Measurements from ENCODE around the gene TRPM3. TPM values are rescaled to one million over a fixed set of nuclear protein-coding genes. Genes with fewer than 3 reads are reported as not detected.

Gene TRPM3
- total and polyA plus RNA-seq, 5 donors = 0.38 to 2.2 (median 1.2) TPM

GRCh38 chr9:70496244-70496643 lies 625.2 kb downstream of the TRPM3 start:
- Histone ChIP-seq H3K9me3 (ENCODE audit: control insufficient read depth, low read length) (no peaks in the 10 kb centered on the region), H3K4me1 (ENCODE audit: control insufficient read depth, insufficient read depth, low read length) (peaks cover 22% of the 10 kb centered on the region), H3K27me3 (ENCODE audit: control insufficient read depth, insufficient read depth) (no peaks in the 10 kb centered on the region), H3K27ac (ENCODE audit: low read length) (no peak overlapping the region), H3K4me3 (ENCODE audit: low read length) (no peak overlapping the region)
- 74% methylated on average over 2 of the region's 2 CpGs for WGBS
- no peak for DNase-seq
- intact Hi-C loops (cut with DNase I) = loop anchor here in 1 of 4 donors (10.0 kb wide), 1 partner anchor 141 kb away; no protein-coding TSS in a partner anchor
- ATAC-seq = no peak

- no peak for DNase-seq
- H3K4me3 ChIP-seq (ENCODE audit: low read length) = no peak overlapping the region
- peaks cover 24% of the 10 kb centered on the region for H3K4me1 ChIP-seq (ENCODE audit: control insufficient read depth, insufficient read depth, low read length)
- no peaks in the 10 kb centered on the region for H3K27me3 ChIP-seq (ENCODE audit: control insufficient read depth, insufficient read depth)
- peak; percentile 36 to 44 for ATAC-seq
- H3K27ac ChIP-seq (ENCODE audit: low read length) = peak overlapping the region; percentile 66
- H3K9me3 ChIP-seq (ENCODE audit: control insufficient read depth, low read length) = no peaks in the 10 kb centered on the region
- 73% methylated on average over 6 of the region's 6 CpGs for WGBS
- intact Hi-C loops (cut with DNase I) = loop anchor here in 1 of 4 donors (10.0 kb wide), 1 partner anchor 141 kb away; no protein-coding TSS in a partner anchor
Observed at GRCh38 chr9:70495514-70495913, 625.9 kb downstream of the TRPM3 start.

- Histone ChIP-seq H3K4me1 (ENCODE audit: control insufficient read depth, insufficient read depth, low read length) (peaks cover 24% of the 10 kb centered on the region), H3K4me3 (ENCODE audit: low read length) (no peak overlapping the region), H3K27ac (ENCODE audit: low read length) (peak overlapping the region; percentile 64), H3K9me3 (ENCODE audit: control insufficient read depth, low read length) (no peaks in the 10 kb centered on the region), H3K27me3 (ENCODE audit: control insufficient read depth, insufficient read depth) (no peaks in the 10 kb centered on the region)
- ATAC-seq = peak; percentile 20 to 28
- intact Hi-C loops (cut with DNase I) = loop anchor here in 2 of 4 donors (5.0 to 10.0 kb wide), 2 partner anchors 88 to 139 kb away; no protein-coding TSS in a partner anchor
- DNase-seq = no peak
- WGBS = 51% methylated on average over 5 of the region's 5 CpGs
Observed at GRCh38 chr9:70494221-70494620, 627.2 kb downstream of the TRPM3 start.

- no peaks in the 10 kb centered on the region for H3K9me3 ChIP-seq (ENCODE audit: control insufficient read depth, low read length)
- WGBS = 49% methylated on average over 9 of the region's 9 CpGs
- ATAC-seq = peak in 1 of 2 donors; percentile 47
- peak overlapping the region; percentile 5 for H3K27ac ChIP-seq (ENCODE audit: low read length)
- peaks cover 24% of the 10 kb centered on the region for H3K4me1 ChIP-seq (ENCODE audit: control insufficient read depth, insufficient read depth, low read length)
- intact Hi-C loops (cut with DNase I) = loop anchor here in 2 of 4 donors (5.0 to 10.0 kb wide), 2 partner anchors 89 to 138 kb away; no protein-coding TSS in a partner anchor
- DNase-seq = no peak
- H3K27me3 ChIP-seq (ENCODE audit: control insufficient read depth, insufficient read depth) = no peaks in the 10 kb centered on the region
- no peak overlapping the region for H3K4me3 ChIP-seq (ENCODE audit: low read length)
Observed at GRCh38 chr9:70493029-70493428, 628.4 kb downstream of the TRPM3 start.

GRCh38 chr9:70492319-70492777 lies 629.1 kb downstream of the TRPM3 start:
- 66% methylated on average over 2 of the region's 2 CpGs for WGBS
- no peaks in the 10 kb centered on the region for H3K27me3 ChIP-seq (ENCODE audit: control insufficient read depth, insufficient read depth)
- no peak overlapping the region for H3K4me3 ChIP-seq (ENCODE audit: low read length)
- intact Hi-C loops (cut with DNase I) = loop anchor here in 2 of 4 donors (5.0 to 10.0 kb wide), 2 partner anchors 90 to 138 kb away; no protein-coding TSS in a partner anchor
- no peak for DNase-seq
- peak in 1 of 2 donors; percentile 4 for ATAC-seq
- H3K27ac ChIP-seq (ENCODE audit: low read length) = peak overlapping the region; percentile 5
- H3K9me3 ChIP-seq (ENCODE audit: control insufficient read depth, low read length) = no peaks in the 10 kb centered on the region
- peaks cover 27% of the 10 kb centered on the region for H3K4me1 ChIP-seq (ENCODE audit: control insufficient read depth, insufficient read depth, low read length)

GRCh38 chr9:70491426-70492318 lies 629.7 kb downstream of the TRPM3 start:
- H3K4me1 ChIP-seq (ENCODE audit: control insufficient read depth, insufficient read depth, low read length) = peaks cover 27% of the 10 kb centered on the region
- no peak overlapping the region for H3K4me3 ChIP-seq (ENCODE audit: low read length)
- H3K27me3 ChIP-seq (ENCODE audit: control insufficient read depth, insufficient read depth) = no peaks in the 10 kb centered on the region
- no peaks in the 10 kb centered on the region for H3K9me3 ChIP-seq (ENCODE audit: control insufficient read depth, low read length)
- peak overlapping the region; percentile 48 for H3K27ac ChIP-seq (ENCODE audit: low read length)
- 57% methylated on average over 8 of the region's 8 CpGs for WGBS
- DNase-seq (no peak), ATAC-seq (no peak)
- intact Hi-C loops (cut with DNase I) = loop anchor here in 2 of 4 donors (5.0 to 10.0 kb wide), 2 partner anchors 91 to 137 kb away; no protein-coding TSS in a partner anchor

DNA sequence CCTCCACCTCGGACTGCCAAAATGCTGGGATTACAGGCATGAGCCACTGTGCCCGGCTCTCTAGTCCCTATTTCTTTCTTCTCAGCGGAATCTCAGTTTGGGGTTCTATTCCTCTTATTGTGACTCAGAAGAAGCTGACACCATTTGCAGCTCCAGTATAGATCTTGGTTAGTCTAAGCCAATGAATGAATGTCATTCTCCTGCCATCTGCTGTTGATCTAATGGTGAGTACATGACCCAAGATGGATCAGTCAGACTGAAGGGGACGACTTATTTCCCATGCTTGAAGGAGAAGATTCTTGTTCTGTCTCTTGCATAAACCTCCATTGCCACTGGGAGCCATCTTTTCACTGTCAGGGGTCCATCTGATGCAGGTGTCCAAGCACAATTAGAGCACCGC lies 630.9 kb downstream of the TRPM3 start:
- DNase-seq = no peak
- H3K27ac ChIP-seq (ENCODE audit: low read length) = no peak overlapping the region
- H3K4me1 ChIP-seq (ENCODE audit: control insufficient read depth, insufficient read depth, low read length) = peaks cover 33% of the 10 kb centered on the region
- no peak for ATAC-seq
- no peaks in the 10 kb centered on the region for H3K27me3 ChIP-seq (ENCODE audit: control insufficient read depth, insufficient read depth)
- intact Hi-C loops (cut with DNase I) = loop anchor here in 2 of 4 donors (5.0 to 10.0 kb wide), 2 partner anchors 92 to 136 kb away; no protein-coding TSS in a partner anchor
- no peaks in the 10 kb centered on the region for H3K9me3 ChIP-seq (ENCODE audit: control insufficient read depth, low read length)
- whole genome bisulfite sequencing = 89% methylated on average over 5 of the region's 5 CpGs
- no peak overlapping the region for H3K4me3 ChIP-seq (ENCODE audit: low read length)

DNA sequence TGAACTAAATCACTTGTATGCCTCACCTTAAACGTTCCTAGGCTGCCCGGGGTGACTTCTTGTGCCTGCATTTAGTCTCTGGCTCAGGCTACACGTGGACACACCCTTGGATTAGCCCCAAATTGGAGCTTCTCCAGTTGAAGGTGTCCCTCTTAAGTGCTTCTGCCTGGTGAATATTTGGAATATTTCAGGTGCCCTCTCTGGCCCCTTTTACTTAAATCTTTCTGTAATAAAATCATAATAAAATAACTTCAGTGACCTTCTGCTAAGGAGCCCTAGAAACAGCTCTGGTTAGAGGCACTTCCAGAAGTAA lies 632.7 kb downstream of the TRPM3 start:
- WGBS = 15% methylated on average over 3 of the region's 3 CpGs
- H3K4me3 ChIP-seq (ENCODE audit: low read length) = no peak overlapping the region
- no peak for DNase-seq
- no peak for ATAC-seq
- no peaks in the 10 kb centered on the region for H3K27me3 ChIP-seq (ENCODE audit: control insufficient read depth, insufficient read depth)
- H3K4me1 ChIP-seq (ENCODE audit: control insufficient read depth, insufficient read depth, low read length) = peaks cover 36% of the 10 kb centered on the region
- intact Hi-C loops (cut with DNase I) = loop anchor here (5.0 to 10.0 kb wide), 4 partner anchors 99 to 134 kb away; no protein-coding TSS in a partner anchor
- no peaks in the 10 kb centered on the region for H3K9me3 ChIP-seq (ENCODE audit: control insufficient read depth, low read length)
- H3K27ac ChIP-seq (ENCODE audit: low read length) = no peak overlapping the region

DNA sequence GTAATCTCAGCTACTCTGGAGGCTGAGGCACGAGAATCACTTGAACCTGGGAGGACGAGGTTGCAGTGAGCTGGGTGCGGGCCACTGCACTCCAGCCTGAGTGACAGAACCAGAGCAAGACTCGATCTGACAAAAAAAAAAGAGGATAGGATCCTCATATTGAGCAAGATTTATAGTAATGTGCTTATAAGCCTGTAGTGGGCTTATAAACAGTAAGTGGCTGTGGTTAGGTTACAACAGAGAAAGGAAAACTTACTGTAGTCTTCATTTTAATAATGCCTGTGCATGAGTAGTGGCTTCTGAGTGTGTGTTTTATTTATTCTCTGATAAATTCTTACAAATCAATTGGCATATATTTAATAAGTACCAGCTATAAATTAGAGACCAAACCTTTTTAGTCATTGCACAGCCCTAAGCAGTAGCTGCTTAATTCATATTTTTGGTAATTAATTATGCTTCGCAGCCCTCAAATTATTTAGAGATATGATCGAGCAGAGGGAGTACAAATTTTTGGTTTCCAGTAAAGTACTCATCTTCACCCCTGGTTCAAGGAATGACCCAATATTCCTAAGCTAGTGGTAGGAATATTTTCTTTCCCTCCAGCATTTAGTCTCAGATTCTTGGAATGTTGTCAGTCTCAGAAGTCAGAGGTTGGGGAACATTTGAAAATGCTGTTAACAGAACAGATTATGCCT lies 633.2 kb downstream of the TRPM3 start:
- intact Hi-C loops (cut with DNase I) = loop anchor here (5.0 to 10.0 kb wide), 4 partner anchors 99 to 133 kb away; no protein-coding TSS in a partner anchor
- WGBS = 88% methylated on average over 6 of the region's 6 CpGs
- DNase-seq = no peak
- no peak for ATAC-seq
- Histone ChIP-seq H3K27me3 (ENCODE audit: control insufficient read depth, insufficient read depth) (no peaks in the 10 kb centered on the region), H3K4me3 (ENCODE audit: low read length) (no peak overlapping the region), H3K27ac (ENCODE audit: low read length) (no peak overlapping the region), H3K9me3 (ENCODE audit: control insufficient read depth, low read length) (no peaks in the 10 kb centered on the region), H3K4me1 (ENCODE audit: control insufficient read depth, insufficient read depth, low read length) (peaks cover 37% of the 10 kb centered on the region)

DNA sequence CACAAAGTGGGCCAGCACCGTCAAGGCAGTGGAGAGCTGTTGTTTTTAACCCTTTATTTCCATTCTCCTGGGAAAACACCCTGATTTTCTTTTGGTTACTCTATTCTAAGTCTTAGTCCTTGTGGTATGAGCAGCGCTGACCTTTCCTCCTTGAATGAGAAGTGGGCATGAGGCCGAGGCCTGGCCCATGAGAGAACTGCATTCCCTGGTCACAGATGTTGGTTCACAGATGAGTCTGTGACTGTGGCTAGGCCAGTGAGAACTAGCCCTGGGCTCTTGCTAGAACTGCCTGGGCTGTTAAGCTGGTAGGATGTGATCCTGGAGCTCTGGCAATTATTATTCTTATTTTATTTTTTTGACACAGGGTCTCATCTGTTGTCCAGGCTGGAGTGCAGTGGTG lies 635.3 kb downstream of the TRPM3 start:
- ATAC-seq = peak in 1 of 2 donors; percentile 15
- H3K9me3 ChIP-seq (ENCODE audit: control insufficient read depth, low read length) = no peaks in the 10 kb centered on the region
- peaks cover 28% of the 10 kb centered on the region for H3K4me1 ChIP-seq (ENCODE audit: control insufficient read depth, insufficient read depth, low read length)
- intact Hi-C loops (cut with DNase I) = loop anchor here (5.0 to 10.0 kb wide), 4 partner anchors 101 to 131 kb away; no protein-coding TSS in a partner anchor
- peak in 2 of 3 donors; percentile 45 to 61 for DNase-seq
- no peak overlapping the region for H3K4me3 ChIP-seq (ENCODE audit: low read length)
- WGBS = 62% methylated on average over 3 of the region's 3 CpGs
- peak overlapping the region; percentile 63 for H3K27ac ChIP-seq (ENCODE audit: low read length)
- H3K27me3 ChIP-seq (ENCODE audit: control insufficient read depth, insufficient read depth) = no peaks in the 10 kb centered on the region

All from right cardiac atrium (tissue), 5 donors.